ENCODE data around the gene SIM1. TPM values are rescaled to one million over a fixed set of nuclear protein-coding genes. Genes with fewer than 3 reads are reported as not detected.

The SIM1 gene
- total RNA-seq, 4 donors from 2014 or later = not detected

GRCh38 chr6:100446115-100447080 lies 18.3 kb downstream of the SIM1 start:
- 15 to 18% methylated on average over 8 to 23 of the region's 23 CpGs for WGBS, 2 donors (ENCODE audit: low coverage in 1 of 2)
- Histone ChIP-seq H3K4me1 (peaks cover 0 to 14% (median 9%) of the 10 kb centered on the region in 4 donors), H3K4me3 (peak overlapping the region in 1 of 4 donors; percentile 7), H3K9me3 (no peaks in the 10 kb centered on the region), H3K27ac (no peak overlapping the region), H3K36me3 (no peaks in the 10 kb centered on the region), H3K27me3 (peaks cover 99% of the 10 kb centered on the region)
- no peak for DNase-seq
- intact Hi-C loops (cut with DNase I; ENCODE audit: low total_unique reads) = no loop called here
- in situ Hi-C loops (cut with MboI; ENCODE audit: low pct_ligation_motif_present in 1 of 4, low pct_unique_long_range_greater_than_20kb in 1 of 4, low sequenced_read_pairs in 3 of 4) = no loop called here
- TF ChIP-seq POLR2AphosphoS5 (IDR thresholded peaks at IDR 0.05) (no peak), POLR2A (IDR thresholded peaks at IDR 0.05) (no peak), CTCF (IDR thresholded peaks at IDR 0.05) (no peak), EP300 (IDR thresholded peaks at IDR 0.05; ENCODE audit: low read depth) (no peak)

- Histone ChIP-seq H3K27me3 (peaks cover 95% of the 10 kb centered on the region), H3K9me3 (no peaks in the 10 kb centered on the region), H3K4me3 (no peak overlapping the region), H3K4me1 (peaks cover 0 to 14% (median 9%) of the 10 kb centered on the region in 4 donors), H3K27ac (no peak overlapping the region), H3K36me3 (no peaks in the 10 kb centered on the region)
- in situ Hi-C loops (cut with MboI; ENCODE audit: low pct_ligation_motif_present in 1 of 4, low pct_unique_long_range_greater_than_20kb in 1 of 4, low sequenced_read_pairs in 3 of 4) = no loop called here
- no peak for DNase-seq
- 53 to 55% methylated on average over 3 of the region's 3 CpGs for WGBS, 2 donors (ENCODE audit: low coverage in 1 of 2)
- TF ChIP-seq POLR2A (IDR thresholded peaks at IDR 0.05) (no peak), CTCF (IDR thresholded peaks at IDR 0.05) (no peak), EP300 (IDR thresholded peaks at IDR 0.05; ENCODE audit: low read depth) (no peak), POLR2AphosphoS5 (IDR thresholded peaks at IDR 0.05) (no peak)
- intact Hi-C loops (cut with DNase I; ENCODE audit: low total_unique reads) = no loop called here
These were observed 19.2 kb downstream of the SIM1 start for GRCh38 chr6:100445512-100445911.

GRCh38 chr6:100440935-100441334 lies 23.8 kb downstream of the SIM1 start:
- Histone ChIP-seq H3K27ac (no peak overlapping the region), H3K4me1 (no peaks in the 10 kb centered on the region), H3K36me3 (no peaks in the 10 kb centered on the region), H3K9me3 (no peaks in the 10 kb centered on the region), H3K27me3 (peaks cover 76% of the 10 kb centered on the region), H3K4me3 (no peak overlapping the region)
- intact Hi-C loops (cut with DNase I; ENCODE audit: low total_unique reads) = no loop called here
- in situ Hi-C loops (cut with MboI; ENCODE audit: low pct_ligation_motif_present in 1 of 4, low pct_unique_long_range_greater_than_20kb in 1 of 4, low sequenced_read_pairs in 3 of 4) = no loop called here
- WGBS, 2 donors (ENCODE audit: low coverage in 1 of 2) = 50 to 62% methylated on average over 1 of the region's 1 CpG
- no peak for TF ChIP-seq POLR2AphosphoS5 (IDR thresholded peaks at IDR 0.05)
- no peak for TF ChIP-seq EP300 (IDR thresholded peaks at IDR 0.05; ENCODE audit: low read depth)
- no peak for TF ChIP-seq CTCF (IDR thresholded peaks at IDR 0.05)
- no peak for TF ChIP-seq POLR2A (IDR thresholded peaks at IDR 0.05)
- DNase-seq = no peak

- Histone ChIP-seq H3K27ac (no peak overlapping the region), H3K4me1 (no peaks in the 10 kb centered on the region), H3K36me3 (no peaks in the 10 kb centered on the region), H3K27me3 (peaks cover 33% of the 10 kb centered on the region), H3K4me3 (no peak overlapping the region), H3K9me3 (no peaks in the 10 kb centered on the region)
- DNase-seq = no peak
- in situ Hi-C loops (cut with MboI; ENCODE audit: low pct_ligation_motif_present in 1 of 4, low pct_unique_long_range_greater_than_20kb in 1 of 4, low sequenced_read_pairs in 3 of 4) (no loop called here), intact Hi-C loops (cut with DNase I; ENCODE audit: low total_unique reads) (no loop called here)
- WGBS, 2 donors (ENCODE audit: low coverage in 1 of 2) = 51 to 60% methylated on average over 3 of the region's 3 CpGs
- TF ChIP-seq POLR2AphosphoS5 (IDR thresholded peaks at IDR 0.05) = no peak
- TF ChIP-seq CTCF (IDR thresholded peaks at IDR 0.05) = no peak
- no peak for TF ChIP-seq POLR2A (IDR thresholded peaks at IDR 0.05)
These were observed 29.4 kb downstream of the SIM1 start for GRCh38 chr6:100435299-100435698.

All from transverse colon (tissue), 4 donors.